Measurements from ENCODE around the gene ARG2. TPM values are rescaled to one million over a fixed set of nuclear protein-coding genes. Genes with fewer than 3 reads are reported as not detected.

The ARG2 gene
- total and polyA plus RNA-seq, 4 donors = 0.08 to 3.1 (median 0.59) TPM

GRCh38 chr14:67582061-67582460, 37.7 kb upstream of the ARG2 start:
- Histone ChIP-seq H3K4me3 (ENCODE audit: low read depth in 1 of 3, low read length in 3 of 3) (no peak overlapping the region), H3K27ac (ENCODE audit: low read depth in 1 of 2, low read length in 2 of 2) (no peak overlapping the region), H3K36me3 (ENCODE audit: control insufficient read depth in 4 of 4, insufficient read depth in 3 of 4, low read depth in 1 of 4, low read length in 3 of 4) (peaks cover 0 to 7% (median 2%) of the 10 kb centered on the region in 4 donors), H3K9me3 (ENCODE audit: control insufficient read depth in 4 of 4, low read length in 3 of 4) (no peaks in the 10 kb centered on the region), H3K9ac (ENCODE audit: low read depth in 1 of 2, low read length in 2 of 2) (no peak overlapping the region), H3K27me3 (ENCODE audit: control insufficient read depth in 4 of 4, insufficient read depth in 4 of 4, low read length in 3 of 4) (no peaks in the 10 kb centered on the region), H3K4me1 (ENCODE audit: control insufficient read depth in 4 of 4, insufficient read depth in 4 of 4, low read length in 3 of 4) (no peaks in the 10 kb centered on the region)
- no peak for DNase-seq (ENCODE audit: low spot score)
- WGBS = 92% methylated on average over 7 of the region's 7 CpGs
- TF ChIP-seq CTCF (IDR thresholded peaks at IDR 0.05; ENCODE audit: low read depth, low read length, missing input control) = no peak
- no peak for TF ChIP-seq TAF1 (conservative IDR thresholded peaks at IDR 0.05)
- TF ChIP-seq HNF4A (conservative IDR thresholded peaks at IDR 0.05) = no peak
- TF ChIP-seq FOXA1 (IDR thresholded peaks at IDR 0.05) = no peak
- TF ChIP-seq ZBTB33 (IDR thresholded peaks at IDR 0.05) = no peak
- TF ChIP-seq REST (IDR thresholded peaks at IDR 0.05) = no peak
- TF ChIP-seq HNF4G (IDR thresholded peaks at IDR 0.05) = no peak
- no peak for TF ChIP-seq EGR1 (IDR thresholded peaks at IDR 0.05; ENCODE audit: low read depth in 2 of 2)
- TF ChIP-seq SP1 (IDR thresholded peaks at IDR 0.05) = no peak
- no peak for TF ChIP-seq RAD21 (IDR thresholded peaks at IDR 0.05)
- no peak for TF ChIP-seq ATF3 (IDR thresholded peaks at IDR 0.05)
- TF ChIP-seq FOXA2 (IDR thresholded peaks at IDR 0.05) = no peak
- no peak for TF ChIP-seq RXRA (IDR thresholded peaks at IDR 0.05)
- TF ChIP-seq JUND (IDR thresholded peaks at IDR 0.05) = no peak
- no peak for TF ChIP-seq NR2F2 (IDR thresholded peaks at IDR 0.05)

All from liver (tissue), 9 donors.